Eye (tissue), 1 donor: ENCODE results near the gene BPIFB4.
"Not testable (repeated sequence)": the region's sequence is repeated elsewhere in the genome, so short reads cannot be mapped to it uniquely, and the experiment has no call there.

Experiments
- DNase-seq: peaks from one replicate; pipeline ENCODE4 v3.0.0-alpha.2; 2015

The BPIFB4 gene

DNA sequence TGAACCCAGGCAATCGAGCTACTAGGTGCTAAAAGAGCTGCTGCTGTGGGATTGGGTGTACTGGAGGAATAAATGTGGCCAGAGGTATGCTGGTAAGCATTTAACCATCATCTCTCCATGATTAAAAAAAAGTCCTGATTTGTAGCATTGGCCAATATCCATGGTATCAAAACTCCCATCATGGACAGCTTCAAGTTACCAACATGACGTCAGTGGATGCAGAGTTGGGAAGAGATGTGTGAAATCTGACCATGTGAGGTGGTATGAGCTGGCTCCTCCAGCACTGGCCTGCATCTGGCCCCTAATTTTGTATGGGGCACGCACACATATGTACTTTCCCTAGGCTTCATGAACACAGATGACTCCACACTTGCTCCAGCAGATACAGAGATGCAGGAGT, 11.7 kb downstream of the BPIFB4 start:
- DNase-seq = no peak

DNA sequence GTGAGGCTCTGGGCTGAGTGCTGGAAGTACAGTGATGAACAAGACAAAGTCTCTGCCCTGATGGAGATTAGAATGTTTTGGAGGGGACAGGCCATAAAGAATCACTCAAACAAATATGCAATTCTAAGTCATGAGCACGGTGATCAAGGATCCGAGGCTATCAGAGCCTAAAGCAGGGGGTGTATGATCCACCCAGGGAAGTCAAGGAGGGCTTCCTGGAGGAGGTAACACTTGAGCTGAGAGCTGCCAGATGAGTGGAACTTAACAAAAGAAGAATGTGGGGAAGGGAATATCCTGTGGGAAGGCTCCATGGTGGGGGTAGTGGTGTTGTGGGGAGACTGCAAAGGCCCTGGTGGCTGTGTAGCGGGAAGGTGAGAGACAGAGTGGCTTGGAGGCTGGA, 12.2 kb downstream of the BPIFB4 start:
- DNase-seq = no peak

DNA sequence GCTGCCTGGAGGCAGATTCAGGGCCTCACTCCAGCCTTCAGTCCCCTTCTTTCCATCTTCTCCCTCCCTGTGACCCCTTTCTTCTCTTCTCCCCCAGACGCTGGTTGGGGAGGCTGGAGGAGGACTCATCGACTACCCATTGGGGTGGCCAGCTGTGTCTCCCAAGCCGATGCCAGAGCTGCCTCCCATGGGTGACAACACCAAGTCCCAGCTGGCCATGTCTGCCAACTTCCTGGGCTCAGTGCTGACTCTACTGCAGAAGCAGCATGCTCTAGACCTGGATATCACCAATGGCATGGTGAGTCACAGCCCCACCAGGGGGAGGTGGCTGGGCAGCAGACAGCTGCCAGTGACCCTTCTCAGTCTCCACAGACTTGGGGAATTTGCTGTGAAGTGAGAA, 12.9 kb downstream of the BPIFB4 start:
- no peak for DNase-seq

DNA sequence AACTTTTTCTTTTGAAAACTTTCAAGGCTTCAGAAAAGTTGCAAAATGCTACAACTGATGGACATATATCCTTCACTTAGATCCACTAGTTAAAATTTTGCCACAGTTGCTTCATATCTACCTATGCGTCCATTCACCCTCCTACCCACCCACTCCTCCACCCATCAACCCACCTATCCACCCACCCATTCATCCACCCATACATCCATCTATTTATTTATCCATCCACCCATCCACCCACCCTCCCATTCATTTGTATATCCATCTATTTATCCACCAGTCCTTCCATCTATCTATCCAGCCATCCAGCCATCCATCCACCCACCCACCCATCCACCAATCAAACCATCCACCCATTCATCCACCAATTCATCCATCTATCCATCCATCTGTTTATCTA, 13.6 kb downstream of the BPIFB4 start:
- no peak for DNase-seq

DNA sequence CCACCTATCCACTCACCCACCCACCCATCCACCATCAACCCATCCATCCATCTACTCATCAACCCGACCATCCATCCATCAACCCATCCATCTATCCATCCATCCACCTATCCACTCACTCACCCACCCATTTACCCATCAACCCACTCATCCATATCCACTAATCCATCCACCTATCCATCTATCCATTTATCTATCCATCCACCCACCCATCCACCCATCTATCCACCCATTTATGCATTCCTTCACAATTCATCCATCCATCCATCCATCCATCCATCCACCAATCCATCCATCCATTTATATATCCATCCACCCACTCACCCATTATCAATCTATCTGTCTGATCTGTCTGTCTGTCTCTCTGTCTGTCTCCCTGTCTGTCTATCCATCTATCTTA, 14.1 kb downstream of the BPIFB4 start:
- DNase-seq = no peak

DNA sequence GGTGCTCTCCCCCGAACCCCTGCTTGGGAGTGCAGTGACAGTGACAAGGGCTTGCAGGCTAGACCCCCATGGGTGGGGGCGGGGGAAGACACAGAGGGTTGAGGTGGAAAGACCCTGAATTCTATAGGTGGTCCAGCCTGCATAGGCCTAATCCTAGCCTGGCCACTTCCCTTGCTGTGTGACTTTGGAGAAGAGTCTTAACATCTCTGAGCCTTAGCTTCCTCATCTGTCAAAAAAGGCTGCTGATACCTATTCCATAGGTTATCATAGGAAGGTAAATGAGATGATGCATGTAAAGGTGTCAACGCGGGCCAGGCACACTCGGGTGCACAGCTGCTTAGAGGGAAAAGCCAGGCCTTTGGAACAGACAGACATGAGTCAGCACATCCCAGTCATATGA, 15.8 kb downstream of the BPIFB4 start:
- no peak for DNase-seq

DNA sequence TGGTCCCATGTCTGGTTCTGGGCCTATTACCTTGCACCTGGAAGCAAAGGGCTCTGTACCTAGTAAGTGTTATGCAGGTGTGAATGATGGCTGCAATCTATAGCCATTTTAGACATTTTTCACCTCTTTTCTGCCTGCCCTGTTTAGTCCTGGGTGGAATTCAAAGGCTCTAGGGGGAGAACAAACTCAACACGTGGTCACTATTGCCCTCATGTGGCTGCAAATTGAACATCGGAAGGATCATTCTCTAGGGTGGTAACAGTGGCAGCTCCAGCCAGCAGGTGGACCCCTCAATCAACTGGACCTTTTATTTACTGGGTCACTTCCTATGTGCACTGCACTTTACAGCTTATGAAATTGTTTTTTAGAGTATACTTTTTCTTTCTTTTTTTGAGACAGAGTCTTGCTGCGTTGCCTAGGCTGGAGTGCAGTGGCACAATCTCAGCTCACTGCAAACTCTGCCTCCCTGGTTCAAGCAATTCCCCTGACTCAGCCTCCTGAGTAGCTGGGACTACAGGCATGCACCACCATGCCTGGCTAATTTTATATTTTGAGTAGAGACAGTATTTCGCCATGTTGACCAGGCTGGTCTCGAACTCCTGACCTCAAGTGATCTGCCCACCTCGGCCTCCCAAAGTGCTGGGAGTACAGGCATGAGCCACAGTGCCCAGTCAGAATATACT, 16.6 kb downstream of the BPIFB4 start:
- peak; percentile 80 for DNase-seq

DNA sequence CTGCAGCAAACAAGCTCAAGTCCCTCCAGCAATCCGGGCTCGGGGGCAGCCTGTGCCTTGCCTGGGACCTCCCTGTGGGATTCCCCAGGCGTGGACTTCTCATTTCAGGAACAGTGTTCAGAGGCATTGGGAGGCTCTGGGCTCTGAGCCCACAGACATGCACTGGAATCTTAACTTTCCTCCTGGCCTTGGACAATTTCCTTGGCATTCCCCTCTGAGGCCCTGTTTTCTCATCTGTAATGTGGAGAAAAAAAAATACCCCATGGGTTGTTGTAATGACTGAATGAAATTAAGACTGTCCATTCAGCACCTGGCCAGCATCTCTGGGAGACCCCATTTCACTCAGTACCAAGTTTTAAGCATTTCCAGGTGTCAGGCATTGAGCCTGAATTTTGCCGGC, 17.6 kb downstream of the BPIFB4 start:
- DNase-seq = no peak

DNA sequence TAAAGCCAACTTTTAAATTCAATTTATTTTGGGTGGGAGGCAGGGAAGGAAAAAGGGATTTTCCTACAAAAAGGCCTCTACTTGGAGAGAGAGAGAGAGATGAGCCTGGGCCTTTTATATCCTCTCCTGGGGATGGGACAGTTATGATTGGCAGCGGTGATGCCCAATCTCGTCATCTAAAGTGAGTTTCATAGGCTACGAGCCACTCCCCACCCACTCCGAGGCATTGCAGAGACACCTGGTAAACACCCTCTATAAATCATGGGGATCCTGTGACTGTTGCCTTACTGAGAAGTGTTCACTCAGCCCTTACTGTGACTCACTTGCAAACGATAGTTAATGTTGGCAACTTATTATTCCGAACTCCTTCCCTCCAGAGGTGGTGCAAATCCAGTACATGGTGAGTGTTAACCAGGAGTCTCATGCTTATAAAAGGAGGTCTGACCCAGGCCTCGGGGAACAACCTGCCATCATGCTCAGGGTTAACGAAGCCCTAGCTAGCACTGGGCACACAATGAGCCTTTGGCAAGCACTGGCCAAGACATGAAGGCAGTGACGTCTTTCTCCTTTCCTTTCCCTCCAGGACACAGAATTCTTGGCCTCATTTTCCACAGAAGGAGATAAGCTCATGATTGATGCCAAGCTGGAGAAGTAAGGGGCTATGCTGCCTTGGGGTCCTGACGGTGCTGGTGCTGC, 20.5 kb downstream of the BPIFB4 start:
- DNase-seq = no peak

DNA sequence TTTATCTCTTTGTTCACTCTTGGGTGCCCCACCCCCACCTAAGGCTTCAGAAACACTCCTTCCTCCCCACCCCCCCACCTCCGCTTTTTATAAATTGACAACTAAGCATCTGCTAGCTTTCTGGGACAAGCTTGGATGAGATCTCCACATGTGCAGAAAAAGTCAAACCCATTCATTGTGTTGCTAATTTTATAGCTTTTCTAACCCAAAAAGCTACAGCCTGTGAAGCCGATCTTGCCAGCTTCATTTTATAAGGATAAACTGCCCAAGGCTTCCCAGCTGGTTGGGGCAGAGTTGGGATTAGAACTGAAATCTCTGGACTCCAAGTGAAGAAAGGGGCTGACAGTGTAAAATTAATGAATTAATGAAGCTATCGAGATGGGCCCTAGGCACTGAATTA, 24.1 kb downstream of the BPIFB4 start:
- no peak for DNase-seq

DNA sequence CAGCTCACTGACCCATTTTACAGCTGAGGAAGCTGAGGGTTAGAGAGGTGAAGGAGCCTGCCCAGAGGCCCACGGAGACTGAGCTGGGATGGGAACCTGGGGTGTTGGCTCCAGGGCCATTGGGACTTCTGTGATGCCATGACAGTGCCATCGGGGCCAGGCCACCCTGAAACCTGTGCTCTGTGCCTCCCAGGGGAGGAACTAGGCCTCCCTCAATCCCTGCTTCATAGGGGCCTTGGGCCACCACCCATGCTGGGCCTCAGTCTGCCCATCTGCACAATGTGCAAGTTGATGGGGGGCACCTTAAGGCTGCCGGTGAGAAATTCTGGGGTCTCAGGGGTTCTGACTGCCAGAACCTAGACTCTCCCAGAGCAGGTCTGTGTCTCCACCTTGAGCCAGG, 24.9 kb downstream of the BPIFB4 start:
- DNase-seq = no peak

DNA sequence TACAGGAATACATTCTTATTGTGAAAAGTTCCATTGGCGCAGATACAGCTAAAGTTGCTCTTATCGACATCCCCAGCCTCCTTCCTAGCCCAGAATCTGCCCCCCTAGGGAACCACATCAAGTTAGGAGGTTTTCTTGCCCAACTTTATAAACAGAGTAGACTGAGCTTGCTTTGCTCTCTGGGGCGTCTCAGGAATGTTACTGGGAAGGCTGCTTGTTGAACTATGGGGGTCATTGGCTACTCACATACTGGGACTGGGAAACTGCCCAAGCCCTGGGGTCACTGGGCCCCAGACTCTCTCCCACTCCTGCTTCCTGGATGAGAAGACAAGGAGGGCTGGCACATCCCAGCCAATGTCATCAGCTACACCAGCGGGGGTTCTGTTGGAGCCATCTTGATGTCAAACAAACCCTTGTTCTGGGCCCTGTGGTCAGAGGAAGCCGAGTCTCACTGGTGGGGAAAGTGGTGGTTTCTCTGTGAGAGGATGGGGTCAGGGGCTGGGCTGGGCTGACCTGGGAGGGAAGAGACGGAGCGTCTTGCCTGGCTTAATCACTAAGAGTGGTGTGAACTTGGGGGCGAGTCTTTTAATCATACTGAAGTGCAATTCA, 26.0 kb downstream of the BPIFB4 start:
- no peak for DNase-seq

DNA sequence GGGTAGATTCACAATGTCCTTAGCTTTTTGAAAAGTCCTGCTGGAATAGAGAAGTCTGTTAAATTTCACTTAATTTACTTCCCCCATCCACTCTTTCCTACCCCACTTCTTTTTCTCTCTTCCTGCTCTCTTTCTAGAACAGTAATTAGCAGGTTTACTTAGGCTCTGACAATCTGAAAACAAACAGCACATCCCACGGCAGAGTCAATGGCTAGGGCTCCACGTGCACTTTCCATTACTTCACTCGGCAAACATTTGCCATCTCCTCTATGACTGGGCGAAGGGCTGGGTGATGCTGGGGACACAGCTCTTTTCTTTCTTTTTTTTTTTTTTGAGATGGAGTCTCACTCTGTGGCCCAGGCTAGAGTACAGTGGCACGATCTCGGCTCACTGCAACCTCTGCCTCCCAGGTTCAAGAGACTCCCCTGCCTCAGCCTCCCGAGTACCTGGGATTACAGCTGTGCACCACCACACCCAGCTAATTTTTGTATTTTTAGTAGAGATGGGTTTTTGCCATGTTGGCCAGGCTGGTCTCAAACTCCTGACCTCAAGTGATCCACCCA, 26.7 kb downstream of the BPIFB4 start:
- DNase-seq = not testable (repeated sequence)

DNA sequence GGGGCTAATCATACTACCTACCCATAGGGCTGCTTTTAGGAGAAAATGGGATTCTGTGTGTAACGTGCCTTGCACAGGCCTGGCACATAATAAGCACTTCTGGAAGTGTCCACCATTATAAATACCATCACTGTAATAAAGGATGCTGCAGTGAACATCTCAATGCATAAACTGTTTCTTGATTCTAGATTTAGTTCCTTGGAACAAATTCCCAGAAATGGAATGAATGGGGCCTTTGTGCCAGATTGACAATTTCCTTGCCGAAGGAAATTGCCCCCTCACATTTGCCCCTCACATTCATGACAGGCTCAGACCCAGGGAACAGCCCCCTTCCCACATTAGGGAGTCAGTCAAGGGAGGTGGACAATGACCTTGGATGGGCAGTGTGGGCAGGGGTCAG, 29.2 kb downstream of the BPIFB4 start:
- no peak for DNase-seq

DNA sequence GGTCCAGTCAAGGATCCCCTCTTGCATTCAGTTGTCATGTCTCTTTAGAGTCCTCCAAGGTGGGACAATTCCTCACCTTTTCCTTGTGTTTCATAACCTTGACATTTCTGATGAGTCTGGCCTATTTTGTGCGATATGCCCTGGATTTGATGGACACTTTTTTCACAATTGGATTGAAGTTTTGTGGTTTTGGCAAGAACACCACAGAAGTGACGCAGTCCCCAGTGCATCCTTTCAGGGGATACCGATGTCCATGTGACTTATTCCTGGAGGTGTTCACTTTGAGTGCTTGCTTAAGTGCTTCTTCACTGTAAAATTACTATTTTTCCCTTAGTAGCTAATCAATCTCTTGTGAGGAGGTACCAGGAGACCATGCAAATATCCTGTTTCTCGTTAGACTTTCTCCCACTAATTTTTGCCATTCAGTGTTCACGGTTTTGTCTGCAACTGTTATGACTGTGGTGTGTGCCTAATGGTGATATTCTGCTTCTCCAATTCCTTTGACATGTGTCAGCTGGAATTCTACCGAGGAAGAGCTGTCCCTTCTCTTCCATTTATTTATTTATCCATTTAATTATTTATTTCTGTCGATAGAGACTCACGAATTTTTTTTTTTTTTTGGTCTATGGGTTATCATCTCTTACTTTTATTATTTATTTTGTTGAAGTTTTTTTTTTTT, 30.8 kb downstream of the BPIFB4 start:
- DNase-seq = no peak

DNA sequence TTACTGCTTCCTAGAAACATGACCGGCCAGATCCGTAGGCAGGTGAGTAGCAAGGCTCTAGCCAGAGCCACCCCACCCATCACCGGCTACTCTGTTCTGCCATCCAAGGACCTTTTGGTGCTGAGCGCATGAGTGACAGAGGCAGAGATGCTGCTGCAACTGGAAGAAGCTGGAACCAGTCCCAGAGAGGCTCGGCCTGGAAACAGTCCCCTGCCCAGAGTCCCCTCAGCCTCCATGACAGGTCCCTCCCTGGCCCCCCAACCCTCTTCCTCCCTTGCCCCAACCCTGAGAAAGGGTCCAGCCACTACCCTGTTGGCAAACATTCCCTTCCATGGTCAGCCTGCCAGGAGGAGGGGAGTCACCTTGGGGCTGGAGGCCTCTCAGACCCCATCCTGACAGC, 31.9 kb downstream of the BPIFB4 start:
- DNase-seq = no peak

DNA sequence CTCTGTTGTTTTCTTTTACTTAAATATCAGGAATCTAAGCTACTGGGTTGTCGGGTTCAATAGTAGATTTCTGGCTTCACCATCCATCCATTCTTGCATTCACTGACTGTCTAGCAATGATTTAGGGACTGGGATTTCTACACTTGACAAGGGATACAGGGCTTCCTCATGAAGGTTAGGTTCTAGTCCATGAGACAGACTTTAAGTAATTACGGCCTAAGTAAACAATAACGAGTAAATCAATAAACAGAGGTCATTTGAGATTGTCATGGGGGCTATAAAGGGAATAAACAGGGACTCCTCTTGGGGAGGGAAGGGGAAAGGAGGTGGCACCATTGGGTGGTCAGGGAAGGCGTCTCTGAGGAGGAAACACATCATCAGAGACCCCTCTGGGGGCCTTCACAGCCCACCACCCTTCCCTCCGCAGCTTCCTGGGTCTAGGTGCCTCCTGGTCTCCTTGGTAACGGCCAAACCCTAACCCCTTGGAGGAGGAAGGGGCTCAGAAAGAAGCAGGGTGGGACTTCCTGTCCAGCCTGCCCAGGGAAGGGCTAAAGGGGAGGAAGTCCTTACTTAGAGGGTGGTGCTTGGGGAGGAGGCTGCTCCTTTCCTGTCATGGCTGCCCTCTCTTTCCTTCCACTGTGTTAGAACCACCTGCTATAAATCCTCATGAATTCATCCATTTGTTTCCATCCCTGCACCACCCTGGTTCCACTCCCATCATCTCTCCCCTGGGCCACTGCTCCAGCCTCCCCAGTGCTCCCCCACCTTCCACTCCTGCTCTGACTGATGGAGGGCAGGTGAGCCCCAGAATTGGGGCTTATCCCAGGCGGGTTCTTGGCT, 33.3 kb downstream of the BPIFB4 start:
- no peak for DNase-seq

DNA sequence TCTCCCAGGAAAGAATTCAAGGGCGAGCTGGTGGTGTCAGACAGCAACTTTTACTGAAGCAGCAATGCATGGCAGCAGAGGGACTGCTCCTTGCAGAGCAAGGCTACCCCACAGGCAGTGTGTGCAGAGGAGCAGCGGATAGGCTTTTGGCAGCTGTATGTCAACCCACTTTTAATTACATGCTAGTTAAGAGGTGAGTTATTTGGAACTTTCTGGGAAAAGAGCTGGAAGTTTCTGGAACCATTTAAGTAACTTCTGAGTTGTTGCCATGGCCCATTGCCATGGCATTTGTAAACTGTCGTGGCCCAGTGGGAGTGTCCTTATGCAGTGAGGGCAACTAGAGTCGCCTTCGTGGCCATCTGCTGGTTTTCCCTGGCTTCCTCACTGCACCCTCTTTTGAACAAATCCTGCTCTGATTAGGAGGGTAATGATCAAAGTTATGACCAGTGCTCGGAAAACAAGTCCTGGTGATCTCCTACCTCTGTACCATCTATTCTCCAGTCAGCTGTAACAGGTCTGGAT, 34.0 kb downstream of the BPIFB4 start:
- no peak for DNase-seq

DNA sequence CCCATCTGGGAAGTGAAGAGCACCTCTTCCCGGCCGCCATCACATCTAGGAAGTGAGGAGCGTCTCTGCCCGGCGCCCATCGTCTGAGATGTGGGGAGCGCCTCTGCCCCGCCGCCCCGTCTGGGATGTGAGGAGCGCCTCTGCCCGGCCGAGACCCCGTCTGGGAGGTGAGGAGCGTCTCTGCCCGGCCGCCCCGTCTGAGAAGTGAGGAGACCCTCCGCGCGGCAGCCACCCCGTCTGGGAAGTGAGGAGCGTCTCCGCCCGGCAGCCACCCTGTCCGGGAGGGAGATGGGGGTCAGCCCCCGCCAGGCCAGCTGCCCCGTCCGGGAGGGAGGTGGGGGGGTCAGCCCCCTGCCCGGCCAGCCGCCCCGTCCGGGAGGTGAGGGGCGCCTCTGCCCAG, 36.1 kb downstream of the BPIFB4 start:
- DNase-seq = not testable (repeated sequence)

DNA sequence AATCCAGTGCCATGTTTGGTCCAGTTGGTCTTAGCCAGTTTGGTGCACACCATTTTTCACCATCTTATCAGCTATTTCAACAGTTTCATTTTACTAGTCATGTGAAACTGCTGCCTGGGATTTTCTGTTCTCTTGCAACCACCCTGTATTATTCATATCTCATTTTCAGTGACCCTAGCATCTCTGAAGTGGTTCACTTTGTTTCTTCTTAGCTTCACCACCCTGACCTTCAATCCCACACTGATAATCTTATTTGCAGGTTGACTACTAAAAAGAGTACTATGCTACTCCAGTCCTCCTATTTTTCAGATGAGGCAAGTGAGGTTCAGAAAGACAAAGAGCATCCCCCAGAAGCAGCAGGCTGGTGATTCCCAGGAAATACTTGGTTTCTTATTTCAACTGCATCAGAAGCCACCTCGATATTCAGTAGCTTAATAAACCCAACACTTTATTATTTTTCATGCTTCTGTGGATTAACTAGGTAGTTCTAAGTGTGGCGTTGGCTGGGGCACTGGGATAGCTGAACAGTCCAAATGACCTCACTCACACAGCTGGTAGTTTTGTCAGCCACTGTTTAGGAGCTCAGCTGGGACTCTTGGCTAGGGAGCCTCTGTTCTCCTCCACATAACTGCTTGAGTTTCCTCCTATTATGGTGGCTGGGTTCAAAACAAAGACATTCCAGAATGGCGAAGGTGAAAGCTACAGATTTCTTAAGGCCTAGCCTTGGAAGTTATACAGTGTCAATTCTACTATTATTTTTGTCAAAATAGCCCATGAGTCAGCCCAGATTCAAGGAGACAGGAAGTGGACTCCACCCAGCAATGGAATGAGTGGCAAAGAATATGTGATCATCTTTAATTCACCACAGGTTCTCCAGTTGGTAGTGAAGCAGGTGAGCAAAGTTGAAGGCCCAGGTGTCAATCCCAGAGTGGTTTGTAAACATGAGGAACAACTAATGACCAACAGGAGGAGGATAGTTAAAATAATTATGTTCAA, 40.6 kb downstream of the BPIFB4 start:
- no peak for DNase-seq

DNA sequence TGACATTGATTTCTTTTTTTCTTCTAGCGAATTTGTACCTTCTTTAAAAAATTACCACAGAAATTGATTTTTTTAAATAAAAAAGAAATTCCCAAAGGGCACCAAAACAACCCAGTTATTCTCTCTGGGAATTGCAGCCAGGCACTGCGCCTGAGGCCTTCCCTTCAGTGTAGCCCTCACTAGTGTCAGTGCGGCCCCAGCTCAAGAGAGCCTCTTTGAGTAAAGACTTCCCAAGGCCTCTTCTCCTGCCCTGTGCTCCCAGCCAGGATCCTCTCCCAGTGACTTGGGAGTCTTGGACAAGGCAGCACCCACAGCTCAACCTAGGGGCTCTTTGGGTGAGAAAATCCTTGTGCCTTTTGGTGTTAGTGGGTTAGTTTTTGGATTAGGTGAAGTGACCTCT, 41.5 kb downstream of the BPIFB4 start:
- no peak for DNase-seq
